HG02610 (cell line): ENCODE measurements around the gene C9orf78.

Experiments
- ATAC-seq: cut with Tn5 transposase; IDR thresholded peaks from one replicate; pipeline ENCODE4 v1.9.1; 2021; ENCODE audit warnings: mild to moderate bottlenecking, moderate library complexity; ENCODE audit not compliant: unreplicated experiment

The C9orf78 gene

DNA sequence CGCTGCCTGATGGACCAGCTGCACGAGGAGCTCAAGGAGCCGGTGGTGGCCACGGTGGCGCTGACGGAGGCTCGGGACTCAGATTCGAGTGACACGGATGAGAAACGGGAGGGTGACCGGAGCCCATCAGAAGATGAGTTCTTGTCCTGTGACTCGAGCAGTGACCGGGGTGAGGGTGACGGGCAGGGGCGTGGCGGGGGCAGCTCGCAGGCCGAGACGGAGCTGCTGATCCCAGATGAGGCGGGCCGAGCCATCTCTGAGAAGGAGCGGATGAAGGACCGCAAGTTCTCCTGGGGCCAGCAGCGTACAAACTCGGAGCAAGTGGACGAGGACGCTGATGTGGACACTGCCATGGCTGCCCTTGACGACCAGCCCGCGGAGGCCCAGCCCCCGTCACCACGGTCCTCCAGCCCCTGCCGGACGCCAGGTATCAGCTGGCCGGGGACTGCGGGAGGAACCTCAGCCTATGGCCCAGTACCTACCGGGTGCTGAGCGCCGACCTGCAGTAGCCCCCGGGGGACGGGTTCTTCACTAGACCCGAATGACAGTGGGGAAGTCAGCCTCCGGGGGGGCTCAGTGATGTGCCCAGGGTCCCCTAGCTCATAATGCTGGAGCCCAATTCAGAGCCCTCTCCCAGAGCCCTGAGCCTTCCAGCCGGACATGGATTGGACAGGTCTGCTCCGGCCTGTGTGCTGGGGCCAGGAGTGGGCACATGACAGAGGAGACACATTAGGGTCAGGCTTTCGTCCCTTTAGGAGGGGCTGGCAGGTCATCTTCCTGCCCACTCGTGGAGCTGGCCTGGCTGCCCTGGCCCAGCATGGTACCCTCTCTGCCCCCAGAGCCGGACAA, 33.2 kb upstream of the C9orf78 start:
- no peak for ATAC-seq

DNA sequence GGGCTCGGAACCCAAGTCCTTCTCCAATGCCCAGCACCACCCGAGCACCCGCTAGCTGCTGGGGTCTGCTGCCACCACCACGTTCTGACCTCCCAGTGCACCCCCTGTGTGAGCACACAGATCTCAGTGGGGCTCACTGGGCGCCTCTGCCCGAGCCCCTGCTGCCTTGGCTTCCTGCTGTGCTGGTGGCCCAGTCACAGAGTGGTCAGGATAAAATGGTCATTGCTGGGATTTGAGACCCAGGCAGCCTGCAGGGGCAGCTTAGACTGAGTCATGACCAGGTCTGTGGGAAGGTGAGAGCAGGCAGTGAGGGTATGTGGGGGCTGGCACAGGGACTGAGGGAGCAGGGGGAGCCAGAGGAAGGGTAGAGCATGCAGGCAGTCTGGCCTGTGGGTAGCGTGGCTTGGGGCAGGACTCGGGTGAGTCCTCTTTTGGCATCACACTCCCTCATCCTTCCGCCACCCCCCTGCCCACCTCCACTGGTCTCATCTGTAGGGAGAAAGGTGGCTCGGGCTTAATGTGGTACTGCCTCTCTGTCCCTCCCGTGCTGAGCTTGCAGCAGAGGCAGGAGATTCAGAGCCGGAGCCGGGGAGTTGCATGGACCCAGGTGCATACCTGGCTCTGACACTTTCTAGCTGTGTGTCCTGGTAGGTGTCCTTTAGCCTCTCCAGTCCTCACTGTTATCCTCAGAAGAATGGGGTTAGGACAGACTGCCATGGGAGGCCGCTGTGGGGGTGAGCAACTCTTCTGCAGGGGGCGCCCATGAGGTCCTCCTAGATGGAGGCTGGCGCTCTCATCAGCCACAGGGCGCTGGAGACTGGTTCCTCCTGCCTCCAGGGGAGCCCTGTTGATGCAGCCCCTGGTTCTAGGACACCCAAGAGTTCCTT, 32.3 kb upstream of the C9orf78 start:
- no peak for ATAC-seq

DNA sequence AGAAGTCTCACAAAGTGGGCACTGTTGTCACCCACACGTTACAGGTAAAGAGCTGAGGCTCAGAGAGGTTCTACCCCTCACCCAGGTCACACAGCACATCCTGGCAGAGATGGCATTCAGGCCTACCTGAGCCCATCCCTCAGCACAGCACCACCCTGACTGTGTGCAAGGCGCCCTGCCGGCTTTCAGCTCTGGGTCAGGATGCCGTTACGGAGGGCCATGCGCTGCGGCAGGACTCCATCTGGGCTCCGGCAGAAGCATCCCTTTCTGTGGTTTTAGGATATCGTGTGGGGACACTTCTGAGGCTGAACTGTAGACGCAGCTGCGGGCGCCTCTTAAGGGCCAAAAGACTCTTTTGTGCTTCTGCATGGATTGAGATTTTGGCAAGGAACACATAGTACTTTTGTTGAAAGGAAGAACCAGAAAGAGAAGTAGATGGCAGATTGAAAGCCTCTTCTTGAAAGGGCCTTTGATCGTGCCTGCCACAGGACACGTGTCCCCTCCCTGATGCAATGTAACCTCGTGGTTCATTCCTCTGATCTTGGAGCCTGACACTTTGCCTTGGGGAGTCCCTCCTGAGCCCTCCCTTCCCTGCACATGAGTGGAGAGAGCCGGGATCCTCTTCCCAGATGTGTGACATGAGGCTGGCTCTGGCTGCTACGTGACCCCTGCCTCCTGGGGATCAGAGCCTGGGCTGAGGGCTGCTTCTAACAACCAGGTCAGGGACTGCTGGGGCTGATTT, 31.5 kb upstream of the C9orf78 start:
- ATAC-seq, result no peak

DNA sequence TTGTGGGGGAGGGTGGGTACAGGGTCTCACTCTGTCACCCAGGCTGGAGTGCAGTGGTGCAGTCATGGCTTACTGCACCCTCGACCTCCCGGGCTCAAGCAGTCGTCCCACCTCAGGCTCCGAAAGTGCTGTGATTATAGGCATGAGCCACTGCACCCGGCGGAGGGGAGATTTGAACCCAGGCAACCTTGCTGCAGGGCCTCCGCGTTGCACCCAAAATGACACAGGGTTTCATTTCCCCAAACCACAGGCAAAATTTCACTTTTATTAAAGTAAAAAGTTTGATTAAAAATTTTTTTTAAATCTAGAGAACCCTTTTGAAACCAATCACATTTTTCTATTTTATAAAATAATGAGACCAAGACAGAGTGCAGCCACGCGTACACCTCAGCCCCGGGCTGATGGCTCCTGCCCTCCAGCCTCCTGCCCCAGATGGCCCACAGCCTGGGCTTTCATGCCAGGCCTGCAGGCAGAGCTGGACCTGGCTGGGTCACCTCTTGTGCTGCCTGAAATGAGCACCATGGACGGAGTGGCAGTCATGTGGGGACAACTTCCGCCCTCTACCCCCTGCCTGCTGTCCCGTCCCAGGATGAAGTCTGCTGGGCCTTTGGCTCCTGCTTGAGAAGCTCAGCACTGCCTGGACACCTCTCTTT, 30.7 kb upstream of the C9orf78 start:
- ATAC-seq, result no peak

DNA sequence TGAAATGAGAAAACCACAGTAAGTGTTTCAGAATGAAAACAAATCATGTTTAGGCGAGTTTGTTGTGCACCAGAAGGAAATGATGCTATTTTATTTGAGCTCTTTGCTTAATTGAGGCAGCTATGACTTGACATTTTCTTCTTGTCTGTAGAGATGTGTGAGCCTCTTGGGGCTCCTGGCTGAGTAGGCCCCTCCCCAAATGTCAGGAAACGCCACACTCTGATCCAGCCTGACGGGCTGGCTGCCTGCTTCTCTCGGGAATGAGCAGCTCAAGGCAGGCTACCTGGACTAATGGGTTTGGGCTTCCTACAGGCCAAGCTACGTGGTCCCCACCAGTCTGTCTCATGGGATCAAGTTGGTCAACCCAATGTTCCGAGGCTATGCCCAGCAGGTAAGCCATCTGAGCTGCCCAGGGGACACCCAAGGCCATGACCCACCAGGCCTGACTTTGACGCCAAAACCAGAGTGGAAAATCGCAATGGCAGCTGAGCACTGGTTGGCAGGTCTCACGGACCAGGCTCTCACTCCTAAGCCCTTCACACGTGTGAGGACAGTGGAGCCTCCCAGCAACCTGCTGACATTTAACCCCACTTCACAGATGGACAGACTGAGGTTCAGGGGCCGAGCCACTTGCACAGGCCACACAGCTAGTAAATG, 30.0 kb upstream of the C9orf78 start:
- ATAC-seq, result no peak

DNA sequence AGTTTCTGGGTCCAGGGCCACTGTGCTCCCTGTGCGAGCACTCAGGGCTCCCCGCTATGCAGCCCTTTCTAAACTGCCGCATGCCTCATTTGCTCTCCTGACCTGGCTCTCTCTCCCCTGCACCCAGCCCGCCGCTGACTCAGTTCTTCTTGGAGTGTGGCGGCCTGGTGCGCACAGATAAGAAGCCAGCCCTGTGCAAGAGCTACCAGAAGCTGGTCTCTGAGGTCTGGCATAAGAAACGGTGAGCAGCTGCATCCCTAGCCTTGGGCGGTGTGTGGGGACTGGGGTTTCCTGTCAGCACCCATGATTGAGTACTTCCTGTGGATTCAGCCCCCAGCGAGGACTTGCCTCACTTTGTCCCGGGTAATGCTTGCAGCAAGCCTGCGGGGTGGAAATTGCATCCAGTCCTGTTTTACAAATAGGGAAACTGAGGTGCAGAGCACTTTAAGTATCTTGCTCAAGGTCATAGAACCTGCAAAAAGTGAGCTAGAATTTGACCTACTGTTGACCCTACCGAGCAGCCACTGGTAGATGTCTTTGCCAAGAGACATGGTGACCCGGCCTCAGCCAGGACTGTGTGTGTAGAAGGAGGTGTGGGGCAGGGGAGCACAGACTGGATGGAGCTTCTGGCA, 28.1 kb upstream of the C9orf78 start:
- no peak for ATAC-seq

DNA sequence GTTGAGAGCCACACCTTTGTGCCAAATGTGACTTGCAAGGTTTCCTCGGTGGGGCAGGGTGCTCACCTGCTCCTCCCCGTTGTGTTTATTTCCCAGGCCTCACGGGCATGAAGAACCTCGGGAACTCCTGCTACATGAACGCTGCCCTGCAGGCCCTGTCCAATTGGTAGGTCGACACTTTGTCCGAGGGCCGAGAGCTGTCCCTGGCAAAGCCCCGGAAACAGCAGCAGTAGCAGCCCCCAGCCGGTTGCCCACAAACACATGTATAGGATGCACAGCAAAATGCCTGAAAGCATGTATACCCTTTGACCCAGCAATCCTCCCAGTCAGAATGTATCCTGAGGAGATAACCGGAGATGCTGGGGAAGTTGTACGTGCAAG, 26.4 kb upstream of the C9orf78 start:
- ATAC-seq, result no peak

DNA sequence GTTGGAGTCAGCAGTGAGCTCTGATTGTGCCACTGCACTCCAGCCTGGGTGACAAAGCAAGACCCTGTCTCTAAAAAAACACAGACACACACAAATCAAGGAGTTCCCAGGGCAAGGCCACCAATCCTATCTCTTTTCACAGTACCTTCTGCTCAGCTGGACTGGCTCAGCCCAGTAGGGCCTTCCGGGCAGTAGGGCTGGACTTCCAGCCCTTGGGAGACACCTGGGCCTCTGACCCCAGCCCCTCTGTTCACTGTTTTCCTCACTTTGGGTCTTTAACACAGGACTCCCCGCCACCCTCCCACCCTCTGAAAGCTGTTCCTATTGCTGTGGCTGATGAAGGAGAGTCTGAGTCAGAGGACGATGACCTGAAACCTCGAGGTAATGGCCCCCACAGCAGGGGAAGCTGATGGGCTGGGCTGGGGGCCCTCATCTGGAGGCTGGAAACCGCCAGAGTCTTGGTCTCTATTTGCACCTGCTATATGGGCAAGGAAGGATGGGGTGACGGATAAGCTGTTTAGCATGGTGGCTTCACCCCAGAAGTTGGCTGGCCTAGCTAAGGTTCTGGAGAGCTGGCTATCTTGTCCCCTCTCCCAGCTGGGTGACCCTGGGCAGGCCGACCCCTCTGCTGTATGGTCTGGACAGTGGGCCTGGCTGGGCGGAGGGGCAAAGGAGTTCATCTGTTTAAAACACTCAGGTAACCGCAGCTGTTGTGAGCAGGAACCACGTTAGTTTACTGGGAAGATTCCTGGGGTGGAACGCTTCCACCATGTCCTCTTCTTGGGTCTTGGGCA, 25.8 kb upstream of the C9orf78 start:
- ATAC-seq, result no peak

DNA sequence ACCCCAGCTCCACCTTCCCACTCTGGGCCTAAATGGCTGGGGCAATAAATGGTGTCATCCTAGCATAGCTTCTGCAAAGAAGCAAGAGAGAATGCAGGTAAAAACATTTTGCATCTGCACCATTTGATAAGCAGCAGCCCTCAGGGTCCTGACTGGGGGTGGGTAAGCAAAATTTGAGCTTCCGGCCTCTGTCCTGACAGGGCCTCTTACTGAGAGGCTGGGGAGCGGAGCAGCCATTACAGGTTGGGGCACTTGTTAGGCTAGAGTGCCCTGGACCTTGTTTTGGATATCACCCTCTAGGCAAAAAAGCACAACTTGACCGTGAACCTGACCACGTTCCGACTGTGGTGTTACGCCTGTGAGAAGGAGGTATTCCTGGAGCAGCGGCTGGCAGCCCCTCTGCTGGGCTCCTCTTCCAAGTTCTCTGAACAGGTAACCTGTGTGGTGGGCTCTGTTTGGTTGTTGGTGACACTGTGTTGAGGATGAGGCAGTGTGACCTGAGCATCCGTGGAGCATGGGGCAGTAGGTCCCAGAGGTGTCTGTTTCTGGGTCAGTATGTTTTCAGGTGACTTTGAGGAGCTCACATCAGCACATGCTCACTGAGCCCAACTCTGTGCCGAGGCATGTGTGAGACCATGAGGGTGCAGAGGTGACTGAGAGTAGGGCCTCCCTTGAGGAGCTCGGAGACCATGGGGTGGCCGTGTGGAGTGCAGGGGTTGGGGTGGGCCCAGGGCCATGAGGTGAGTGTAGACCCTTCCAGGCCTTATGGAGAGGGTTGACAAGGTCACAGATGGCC, 23.3 kb upstream of the C9orf78 start:
- no peak for ATAC-seq

DNA sequence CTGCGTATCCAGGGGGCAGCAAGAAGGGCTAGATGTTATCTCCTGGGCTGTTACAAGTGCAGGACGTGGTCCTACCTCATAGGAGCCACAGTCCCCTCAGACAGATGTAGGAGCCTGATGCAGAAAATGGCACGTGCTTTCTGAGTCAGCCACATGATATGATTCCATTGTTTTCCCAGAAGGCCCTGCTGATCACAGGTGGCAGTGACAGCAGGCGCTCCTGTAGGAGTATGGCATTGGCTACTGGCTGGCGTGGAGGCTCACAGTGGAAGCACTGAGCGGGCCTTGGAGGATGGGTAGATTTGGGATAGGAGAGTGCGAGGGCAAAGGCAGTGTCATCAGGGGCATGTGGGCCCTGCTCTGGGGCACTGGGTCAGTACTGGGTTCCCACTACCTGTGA, 22.1 kb upstream of the C9orf78 start:
- ATAC-seq, result no peak

DNA sequence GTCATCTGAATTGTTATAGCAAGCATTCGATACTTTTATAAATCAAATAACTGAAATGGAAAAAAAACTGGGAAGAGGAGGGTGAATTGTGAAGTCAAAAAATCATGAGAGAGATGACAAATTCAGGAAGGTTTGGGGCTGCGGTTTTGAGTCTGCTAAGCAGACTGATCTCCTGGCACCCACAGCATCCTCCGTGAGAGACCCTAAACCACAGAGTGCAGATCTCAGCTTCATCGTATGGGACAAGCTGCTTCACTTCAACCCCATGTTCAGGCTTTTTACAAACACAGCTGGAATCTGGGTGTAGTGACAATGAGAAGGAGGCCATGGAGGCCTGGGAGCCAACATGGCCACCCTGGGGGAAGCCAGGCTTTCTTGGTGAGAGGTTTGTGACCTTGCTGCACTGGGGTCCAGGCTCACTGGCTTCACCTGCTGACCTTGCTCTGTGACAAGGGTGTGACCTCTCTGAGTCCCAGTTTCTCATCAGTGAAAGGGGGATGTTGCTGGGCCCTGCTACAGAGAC, 19.6 kb upstream of the C9orf78 start:
- ATAC-seq, result no peak

DNA sequence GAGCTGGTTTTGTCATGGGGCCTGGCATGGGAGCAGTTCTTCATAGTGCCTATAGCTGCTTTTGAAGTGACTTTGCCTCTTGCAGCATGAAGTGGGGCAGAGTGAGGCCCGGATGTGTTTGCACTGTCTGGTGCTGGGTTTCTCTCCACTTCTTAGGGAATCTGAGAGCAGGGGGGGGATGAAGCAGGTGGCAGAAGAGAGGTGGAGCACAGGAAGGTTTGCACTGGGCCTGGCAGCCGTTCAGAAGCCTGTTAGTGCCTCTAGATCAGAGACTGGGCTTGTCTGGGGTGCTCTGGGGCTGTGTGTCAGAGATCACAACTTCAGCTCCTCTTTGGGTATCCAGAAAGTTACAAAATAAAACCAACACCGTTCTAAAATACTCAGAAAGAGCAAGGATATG, 18.5 kb upstream of the C9orf78 start:
- ATAC-seq, result no peak

DNA sequence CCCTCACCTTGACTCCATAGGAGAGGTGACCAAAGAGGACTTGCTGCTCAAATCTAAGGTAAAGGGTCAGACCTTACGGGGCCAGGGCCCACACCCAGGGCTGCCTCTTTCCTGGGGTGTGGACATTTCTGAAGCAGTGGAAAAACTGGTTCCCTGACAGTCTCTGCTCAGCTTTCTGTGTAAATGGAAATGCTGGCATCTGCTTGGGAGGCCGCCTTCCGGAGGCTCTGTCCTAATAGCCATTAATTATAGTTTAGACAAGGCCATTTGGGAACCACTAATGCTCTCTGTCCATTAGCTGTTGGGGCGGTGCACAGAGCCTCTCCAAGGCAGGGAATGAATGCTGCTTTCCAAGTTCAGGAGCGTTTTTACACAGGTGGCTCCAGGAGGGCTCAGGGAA, 17.5 kb upstream of the C9orf78 start:
- ATAC-seq, result no peak

DNA sequence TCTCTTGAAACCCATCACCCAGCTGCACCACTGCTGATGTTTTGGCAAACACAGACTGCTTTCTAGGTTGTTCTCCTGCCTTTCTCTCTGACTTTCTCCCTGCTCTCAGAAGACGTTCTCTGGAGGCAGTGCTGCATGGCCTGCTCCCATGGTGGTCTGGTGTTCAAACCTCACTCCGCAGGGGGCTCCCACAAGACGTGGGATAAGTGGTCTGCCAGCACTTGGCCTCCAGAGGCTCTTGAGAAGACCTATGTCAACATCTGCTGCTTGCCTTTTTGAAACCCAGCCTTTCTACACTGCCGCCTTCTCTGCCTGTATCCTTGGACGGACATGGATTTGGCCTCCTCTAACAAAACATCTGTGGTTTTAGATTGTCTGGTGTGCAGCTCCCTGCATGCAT, 16.7 kb upstream of the C9orf78 start:
- ATAC-seq, result no peak

DNA sequence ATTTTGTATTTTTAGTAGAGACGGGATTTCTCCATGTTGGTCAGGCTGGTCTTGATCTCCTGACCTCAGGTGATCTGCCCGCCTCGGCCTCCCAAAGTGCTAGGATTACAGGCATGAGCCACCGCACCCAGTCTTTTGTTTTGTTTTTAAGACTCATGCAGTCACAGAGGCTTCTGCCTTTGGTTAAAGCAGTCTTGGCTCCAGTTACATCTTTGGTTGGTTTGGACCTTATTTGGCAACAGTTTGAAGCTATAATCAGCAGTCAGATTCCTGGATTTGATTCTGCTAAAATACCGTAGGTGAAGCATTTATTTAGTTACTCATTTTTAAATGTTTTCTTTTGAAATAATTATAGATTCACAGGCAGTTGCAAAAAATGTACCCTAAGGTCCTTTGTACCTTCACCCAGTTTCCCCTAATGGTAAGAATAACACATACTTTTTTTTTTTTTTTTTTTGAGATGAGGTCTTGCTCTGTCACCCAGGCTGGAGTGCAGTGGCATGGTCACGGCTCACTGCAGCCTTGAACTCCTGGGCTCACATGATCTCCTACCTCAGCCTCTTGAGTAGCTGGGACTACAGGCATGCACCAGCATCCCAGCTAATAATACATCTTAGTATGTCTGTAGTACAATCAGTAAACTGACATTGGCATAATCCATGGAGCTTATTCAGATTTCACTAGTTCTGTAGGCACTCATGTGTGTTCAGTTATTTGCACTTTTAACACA, 15.9 kb upstream of the C9orf78 start:
- no peak for ATAC-seq

DNA sequence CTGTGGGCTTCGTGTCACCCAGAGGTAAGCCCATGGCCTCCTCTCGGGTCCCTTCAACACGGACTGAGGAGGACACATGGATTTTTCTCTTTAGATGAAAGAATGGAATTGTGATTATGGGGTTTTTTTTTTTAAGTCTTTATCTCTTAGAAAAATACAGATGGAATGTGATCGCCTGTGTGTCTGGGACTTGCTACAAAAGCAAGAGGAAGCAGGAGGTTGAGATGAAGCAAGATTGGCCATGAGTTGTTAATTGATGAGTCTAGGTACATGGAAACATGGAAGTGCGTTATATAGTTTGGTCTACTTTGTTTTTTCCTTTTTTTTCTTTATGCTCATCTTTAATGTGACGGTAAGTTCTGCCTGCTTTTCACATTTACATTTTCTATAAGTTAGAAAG, 14.8 kb upstream of the C9orf78 start:
- no peak for ATAC-seq

DNA sequence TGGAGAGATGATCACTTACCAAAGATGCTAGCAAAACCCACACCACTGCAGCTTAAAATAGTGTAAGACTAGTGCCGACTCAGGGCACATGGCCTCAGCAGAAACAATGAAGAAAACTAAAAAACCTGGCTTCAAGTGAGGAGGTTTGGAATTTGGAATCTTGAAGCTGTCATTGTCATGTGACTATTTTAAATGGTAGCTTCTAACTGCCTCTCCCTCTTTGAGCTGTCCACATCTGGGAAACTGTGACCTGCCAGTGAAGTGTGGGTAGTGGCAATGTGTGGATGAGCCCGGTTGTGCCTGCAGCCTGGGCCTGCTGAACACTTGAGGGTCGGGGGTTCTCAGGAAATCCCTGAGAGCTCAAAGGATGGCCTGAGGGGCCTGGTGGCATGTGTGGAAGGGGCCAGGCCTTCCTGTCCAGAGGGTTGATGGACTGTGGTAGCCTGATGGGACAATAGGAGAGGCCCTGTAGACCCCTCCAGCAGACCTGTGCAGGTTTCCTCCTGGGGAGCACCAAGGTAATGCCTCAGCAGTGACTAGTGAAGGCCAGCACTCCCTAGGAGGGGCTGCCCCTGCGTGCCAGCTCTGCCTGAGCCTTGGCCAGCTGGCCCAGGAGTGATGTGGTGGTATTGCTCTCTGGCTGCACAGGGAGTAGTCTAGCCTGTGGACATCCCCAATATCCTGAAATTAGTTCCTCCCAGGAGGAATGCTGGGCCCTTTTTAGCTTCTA, 13.8 kb upstream of the C9orf78 start:
- no peak for ATAC-seq
